ENCODE results near the gene TESK2.

- no peak for TF ChIP-seq TBP (IDR thresholded peaks at IDR 0.05; ENCODE audit: low read depth, low read length)
- no peak for TF ChIP-seq JUN (IDR thresholded peaks at IDR 0.05; ENCODE audit: low read depth, low read length)
- no peak for TF ChIP-seq CTCF (IDR thresholded peaks at IDR 0.05; ENCODE audit: control extremely low read depth in 1 of 3, insufficient read depth in 1 of 3, low read depth in 1 of 3, low read length in 3 of 3)
- TF ChIP-seq POLR2A (IDR thresholded peaks at IDR 0.05; ENCODE audit: control extremely low read depth in 1 of 2, low read depth in 2 of 2, low read length in 2 of 2), result no peak
- TF ChIP-seq CBX5 (IDR thresholded peaks at IDR 0.05; ENCODE audit: low read depth, low read length), result no peak
- TF ChIP-seq BACH1 (IDR thresholded peaks at IDR 0.05; ENCODE audit: low read length), result no peak
- TF ChIP-seq ASH2L (IDR thresholded peaks at IDR 0.05; ENCODE audit: low read length), result no peak
- TF ChIP-seq CREB1 (IDR thresholded peaks at IDR 0.05), result no peak
- no peak for TF ChIP-seq CHD2 (IDR thresholded peaks at IDR 0.05; ENCODE audit: low read length)
- TF ChIP-seq KDM5A (IDR thresholded peaks at IDR 0.05; ENCODE audit: low read length), result no peak
Observed at GRCh38 chr1:45492691-45493090, 1.7 kb upstream of the TESK2 start.
